ENCODE results near the gene PLEKHJ1. TPM values are rescaled to one million over a fixed set of nuclear protein-coding genes. Genes with fewer than 3 reads are reported as not detected.

The PLEKHJ1 gene
- total and polyA plus RNA-seq, 2 of the 13 experiments (the other 11 are each of a cell fraction or from before 2014, with no cell fraction given) = 70.5 to 130 TPM

- TF ChIP-seq ZNF687 (CRISPR knock-in tag; IDR thresholded peaks at IDR 0.05) = peak; percentile 24; the same call in 1 of the 2 replicates
- TF ChIP-seq SOX6 (IDR thresholded peaks at IDR 0.05) = no peak
- TF ChIP-seq SOX6 (CRISPR knock-in tag; IDR thresholded peaks at IDR 0.05) = no peak
- 0 out of 2 replicates have a peak, but pooled peaks have one; percentile 36 for TF ChIP-seq ZNF598 (CRISPR knock-in tag; IDR thresholded peaks at IDR 0.05; ENCODE audit: borderline replicate concordance)
- TF ChIP-seq ZSCAN5A (CRISPR knock-in tag; IDR thresholded peaks at IDR 0.05; ENCODE audit: borderline replicate concordance) = no peak
- no peak for TF ChIP-seq MYPOP (CRISPR knock-in tag; IDR thresholded peaks at IDR 0.05)
- TF ChIP-seq ZBTB44 (CRISPR knock-in tag; IDR thresholded peaks at IDR 0.05) = no peak
- no peak for TF ChIP-seq KAT7 (CRISPR knock-in tag; IDR thresholded peaks at IDR 0.05; ENCODE audit: borderline replicate concordance)
- 0 out of 2 replicates have a peak, but pooled peaks have one; percentile 30 for TF ChIP-seq SRY (CRISPR knock-in tag; IDR thresholded peaks at IDR 0.05)
- no peak for TF ChIP-seq RARG (CRISPR knock-in tag; IDR thresholded peaks at IDR 0.05; ENCODE audit: low read depth)
- no peak for TF ChIP-seq FIP1L1 (IDR thresholded peaks at IDR 0.05; ENCODE audit: borderline replicate concordance, insufficient read depth, low read depth, low read length)
- TF ChIP-seq HNRNPL (IDR thresholded peaks at IDR 0.05; ENCODE audit: low read depth, low read length) = 0 out of 2 replicates have a peak, but pooled peaks have one; percentile 17
- TF ChIP-seq ZFY (CRISPR knock-in tag; IDR thresholded peaks at IDR 0.05) = peak; percentile 40; the same call in 1 of the 2 replicates
Observed at GRCh38 chr19:2240881-2241760, 5.0 kb upstream of the PLEKHJ1 start (continued).
